Type B pancreatic cell (in vitro differentiated cells): ENCODE measurements around the gene SEMA4D. TPM values are rescaled to one million over a fixed set of nuclear protein-coding genes. Genes with fewer than 3 reads are reported as not detected.
A peak's percentile ranks its signal among the peaks of the same experiment; 100 is the strongest.

Source experiments
- DNase-seq: peaks from one replicate; pipeline ENCODE4 v3.0.0; 2021; ENCODE audit warnings: mixed read lengths; ENCODE audit not compliant: unreplicated experiment; ENCODE audit errors: extremely low spot score
- H3K27ac Mint-ChIP-seq: 2 replicates; pipeline ENCODE4 v1.8.0; 2021; ENCODE audit warnings: mild to moderate bottlenecking, mixed read lengths
- H3K27me3 Mint-ChIP-seq: 2 replicates; pipeline ENCODE4 v1.8.0; 2021; ENCODE audit warnings: mixed read lengths
- H3K36me3 Mint-ChIP-seq: 2 replicates; pipeline ENCODE4 v1.8.0; 2021; ENCODE audit warnings: mixed read lengths
- H3K4me1 Mint-ChIP-seq: one replicate; pipeline ENCODE4 v1.8.0; 2021; ENCODE audit warnings: mixed read lengths; ENCODE audit not compliant: unreplicated experiment
- H3K4me3 Mint-ChIP-seq: 2 replicates; pipeline ENCODE4 v1.8.0; 2021; ENCODE audit warnings: mild to moderate bottlenecking, mixed read lengths
- H3K9me3 Mint-ChIP-seq: 2 replicates; pipeline ENCODE4 v1.8.0; 2021; ENCODE audit warnings: mixed read lengths
- total RNA-seq: library from RNA; stranded (reverse); gene quantifications from 2 replicates; pipeline ENCODE4 v1.2.1, GENCODE V29; 2021; ENCODE audit warnings: low replicate concordance
- TF ChIP-seq, protein P1 (sequence below): fragments of 200-600 bp; sonication (generic); conservative IDR thresholded peaks from 2 replicates; pipeline ENCODE4 v1.5.0; 2021; ENCODE audit warnings: antibody characterized with exemption, mild to moderate bottlenecking

The SEMA4D gene
- total RNA-seq, 1 donor from 2014 or later, result 32.3 TPM

DNA sequence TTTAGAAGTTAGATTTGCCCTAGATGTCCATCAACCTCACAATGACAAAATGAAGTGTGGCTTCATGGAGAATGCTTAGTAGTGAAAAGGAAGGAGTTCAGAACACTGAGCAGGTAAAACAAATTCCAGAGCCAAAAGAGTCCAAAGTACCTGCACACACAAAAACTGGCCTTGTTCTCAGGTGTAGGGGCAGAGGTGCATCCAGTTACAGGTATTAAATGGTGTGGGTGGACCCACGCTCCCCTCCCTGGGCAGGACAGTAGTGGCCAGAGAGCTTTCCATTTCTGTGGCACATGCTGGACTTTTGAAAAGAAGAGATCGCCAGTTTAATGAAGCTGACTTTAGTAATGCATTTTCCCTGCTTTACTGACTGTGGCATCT is 132.4 kb downstream of the SEMA4D start:
- Mint-ChIP-seq H3K4me3 (no peak overlapping the region), H3K9me3 (no peaks in the 10 kb centered on the region), H3K27me3 (no peaks in the 10 kb centered on the region), H3K27ac (no peak overlapping the region), H3K36me3 (peaks cover 4% of the 10 kb centered on the region), H3K4me1 (peaks cover 3% of the 10 kb centered on the region)
- no peak for DNase-seq
- TF ChIP-seq, protein P1, sequence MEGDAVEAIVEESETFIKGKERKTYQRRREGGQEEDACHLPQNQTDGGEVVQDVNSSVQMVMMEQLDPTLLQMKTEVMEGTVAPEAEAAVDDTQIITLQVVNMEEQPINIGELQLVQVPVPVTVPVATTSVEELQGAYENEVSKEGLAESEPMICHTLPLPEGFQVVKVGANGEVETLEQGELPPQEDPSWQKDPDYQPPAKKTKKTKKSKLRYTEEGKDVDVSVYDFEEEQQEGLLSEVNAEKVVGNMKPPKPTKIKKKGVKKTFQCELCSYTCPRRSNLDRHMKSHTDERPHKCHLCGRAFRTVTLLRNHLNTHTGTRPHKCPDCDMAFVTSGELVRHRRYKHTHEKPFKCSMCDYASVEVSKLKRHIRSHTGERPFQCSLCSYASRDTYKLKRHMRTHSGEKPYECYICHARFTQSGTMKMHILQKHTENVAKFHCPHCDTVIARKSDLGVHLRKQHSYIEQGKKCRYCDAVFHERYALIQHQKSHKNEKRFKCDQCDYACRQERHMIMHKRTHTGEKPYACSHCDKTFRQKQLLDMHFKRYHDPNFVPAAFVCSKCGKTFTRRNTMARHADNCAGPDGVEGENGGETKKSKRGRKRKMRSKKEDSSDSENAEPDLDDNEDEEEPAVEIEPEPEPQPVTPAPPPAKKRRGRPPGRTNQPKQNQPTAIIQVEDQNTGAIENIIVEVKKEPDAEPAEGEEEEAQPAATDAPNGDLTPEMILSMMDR, result no peak

DNA sequence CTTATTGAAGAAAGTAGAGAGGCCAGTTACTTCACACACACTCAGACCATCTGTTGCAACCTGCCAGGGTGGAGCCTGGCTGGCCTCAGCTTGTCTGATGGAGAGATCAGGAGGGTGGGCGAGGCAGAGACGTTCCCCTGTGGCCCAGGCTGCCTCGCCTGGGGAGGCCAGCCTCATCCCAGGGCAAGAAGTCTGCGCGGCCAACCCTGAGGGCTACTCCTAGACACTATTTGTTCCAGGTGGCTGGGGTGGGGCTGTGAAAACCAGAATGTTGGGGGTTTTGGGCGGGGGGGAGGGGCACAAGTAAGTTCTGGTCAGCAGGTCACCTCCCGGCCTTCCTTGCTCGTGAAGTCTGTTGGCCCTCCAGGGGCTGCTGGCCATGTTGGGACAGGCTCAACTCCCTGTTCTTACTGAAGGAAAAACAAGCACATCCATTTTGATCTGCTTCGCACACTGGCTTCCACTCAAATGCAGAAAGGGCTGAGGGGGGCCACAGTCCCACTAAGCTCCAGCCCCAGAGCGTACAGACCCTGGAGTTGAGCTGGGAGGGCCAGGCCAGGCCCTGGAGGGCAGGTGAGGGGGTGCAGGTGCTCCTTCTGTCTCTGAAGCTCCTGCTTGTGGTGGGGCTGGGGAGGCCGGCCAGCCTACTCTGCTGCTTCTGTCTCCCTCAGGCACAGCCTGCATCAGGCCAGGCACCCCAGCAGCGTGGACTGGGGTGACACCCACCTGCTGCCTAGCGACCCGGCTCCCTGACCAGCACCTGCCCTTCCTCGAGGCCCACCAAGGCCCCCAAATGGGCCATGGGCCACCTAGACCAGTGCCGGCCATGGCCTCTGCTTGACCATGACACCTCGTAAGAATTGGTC is 133.0 kb downstream of the SEMA4D start:
- DNase-seq, result no peak
- Mint-ChIP-seq H3K4me1 (peaks cover 3% of the 10 kb centered on the region), H3K9me3 (no peaks in the 10 kb centered on the region), H3K27me3 (no peaks in the 10 kb centered on the region), H3K36me3 (peaks cover 4% of the 10 kb centered on the region), H3K27ac (peak overlapping the region; percentile 77), H3K4me3 (peak overlapping the region; percentile 49)
- TF ChIP-seq, protein P1, result no peak

DNA sequence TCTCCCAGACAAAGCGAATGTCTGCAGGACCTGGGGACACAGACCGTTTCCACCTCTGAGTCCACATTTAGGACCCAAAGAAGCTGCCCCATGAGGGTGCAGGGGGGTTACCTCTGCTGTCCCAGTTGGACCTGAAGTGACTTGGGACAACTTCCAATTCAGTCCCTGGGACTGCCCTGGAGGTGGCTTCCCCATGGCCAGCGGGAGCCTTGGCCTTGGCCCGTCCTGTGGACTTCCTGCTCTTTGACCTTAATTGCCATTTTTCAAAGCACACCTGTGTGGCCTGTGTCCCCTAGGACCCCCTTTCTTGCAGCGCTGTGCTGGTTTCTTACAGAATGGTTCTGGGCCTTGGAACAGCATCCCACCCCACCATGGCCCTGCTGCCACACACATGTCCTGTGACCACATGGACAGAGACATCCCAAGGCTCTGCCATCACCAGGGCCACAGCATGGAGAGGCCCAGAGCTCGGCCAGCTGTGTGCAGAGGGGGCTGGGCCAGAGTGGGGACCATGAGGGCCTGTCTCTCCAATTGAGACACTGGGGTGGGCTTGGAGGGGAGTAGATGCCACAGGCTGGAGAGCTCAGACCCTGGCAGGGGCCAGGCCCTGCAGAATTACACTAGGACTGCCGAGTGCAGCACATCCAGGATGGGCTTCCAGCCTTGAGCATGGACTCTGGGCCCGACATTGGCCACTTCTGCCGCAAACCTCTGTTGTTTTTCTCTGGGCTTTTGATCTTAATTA is 133.8 kb downstream of the SEMA4D start:
- peaks cover 4% of the 10 kb centered on the region for H3K36me3 Mint-ChIP-seq
- H3K27me3 Mint-ChIP-seq, result no peaks in the 10 kb centered on the region
- H3K4me3 Mint-ChIP-seq, result peak overlapping the region; percentile 49
- H3K9me3 Mint-ChIP-seq, result no peaks in the 10 kb centered on the region
- TF ChIP-seq, protein P1, result no peak
- peak overlapping the region; percentile 77 for H3K27ac Mint-ChIP-seq
- peaks cover 5% of the 10 kb centered on the region for H3K4me1 Mint-ChIP-seq
- DNase-seq, result no peak

DNA sequence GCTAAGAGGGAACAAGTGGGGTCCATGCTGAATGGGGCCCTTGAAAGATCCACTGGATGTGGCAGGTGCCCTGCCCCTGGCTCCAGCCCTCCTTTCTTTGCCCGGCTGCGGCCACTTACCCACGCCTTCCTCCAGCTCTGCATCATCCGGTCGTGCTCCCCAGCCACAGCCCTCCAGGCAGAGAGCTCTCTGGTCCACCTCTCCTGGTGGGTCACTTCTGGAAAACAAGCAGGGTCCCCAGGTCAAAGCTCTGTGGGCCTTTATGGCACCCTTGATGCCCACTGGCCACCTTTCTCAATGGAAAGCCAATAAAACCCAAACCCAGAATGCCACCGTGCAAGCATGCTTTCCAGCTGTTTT is 134.6 kb downstream of the SEMA4D start:
- Mint-ChIP-seq H3K9me3 (no peaks in the 10 kb centered on the region), H3K4me1 (peaks cover 9% of the 10 kb centered on the region), H3K4me3 (no peak overlapping the region), H3K27ac (no peak overlapping the region), H3K27me3 (no peaks in the 10 kb centered on the region), H3K36me3 (peaks cover 4% of the 10 kb centered on the region)
- DNase-seq, result no peak
- TF ChIP-seq, protein P1, result no peak

DNA sequence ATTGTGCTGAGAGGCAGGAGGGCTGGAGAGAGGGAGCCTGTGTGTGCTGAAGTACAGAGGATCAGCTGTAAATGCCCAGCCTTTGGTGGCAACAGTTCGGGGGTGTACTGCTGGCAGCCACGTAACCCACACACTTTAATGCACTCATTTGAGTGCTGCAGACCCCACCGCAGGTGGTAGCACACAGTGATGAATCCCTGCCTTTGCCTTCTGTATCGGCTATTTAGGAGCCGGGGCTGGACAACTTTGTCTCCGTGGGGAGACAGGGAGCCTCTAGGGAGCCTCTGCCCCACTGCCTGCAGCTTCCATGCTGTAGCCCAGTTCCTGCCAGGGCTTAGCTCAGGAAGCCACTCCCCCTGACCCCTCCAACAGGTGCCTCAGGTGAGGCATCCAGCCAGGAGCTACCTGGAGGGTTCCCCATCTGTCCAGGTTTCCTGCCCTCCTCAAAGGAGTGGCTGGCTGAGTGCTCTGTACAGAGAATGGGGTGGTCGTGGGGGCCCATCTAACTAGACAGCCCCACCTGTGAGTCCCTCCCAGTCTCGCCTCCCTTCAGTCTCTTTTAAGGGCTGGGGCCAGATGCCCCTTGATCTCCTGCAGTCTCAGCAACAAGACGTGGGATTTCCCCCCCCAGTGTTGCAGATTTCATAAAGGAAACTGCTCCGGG is 135.1 kb downstream of the SEMA4D start:
- no peak overlapping the region for H3K4me3 Mint-ChIP-seq

More for the DNA sequence above, 135.1 kb downstream of the SEMA4D start:
- Mint-ChIP-seq H3K4me1 (peaks cover 9% of the 10 kb centered on the region), H3K27ac (no peak overlapping the region), H3K36me3 (peaks cover 4% of the 10 kb centered on the region), H3K27me3 (no peaks in the 10 kb centered on the region), H3K9me3 (no peaks in the 10 kb centered on the region)
- TF ChIP-seq, protein P1, result no peak
- no peak for DNase-seq
